Brain pericyte (primary cell): Measurements from ENCODE around the gene NWD2.

Experiments
- DNase-seq: peaks from one replicate; pipeline ENCODE4 v3.0.0-alpha.2; 2012; ENCODE audit warnings: low read depth, low spot score

NWD2 gene

DNA sequence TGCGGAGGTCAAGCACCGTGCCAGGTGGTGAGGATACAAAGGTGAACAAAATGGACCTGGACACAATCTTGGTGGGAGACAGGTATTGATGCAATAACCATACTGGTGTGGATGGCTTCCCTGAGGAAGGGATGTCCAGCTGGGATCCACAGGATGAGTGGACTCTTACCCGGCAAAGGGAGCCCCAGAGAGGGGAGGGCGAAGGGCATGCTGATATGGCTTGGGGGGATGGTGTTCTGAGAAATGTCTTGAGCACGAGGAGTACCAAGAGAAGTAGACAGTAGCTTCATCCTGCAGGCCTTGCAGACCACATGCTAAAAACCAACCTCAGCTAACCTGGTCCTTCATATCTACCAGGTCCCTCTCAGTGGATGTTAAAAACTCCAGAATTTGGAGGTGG is 220.8 kb downstream of the NWD2 start:
- DNase-seq = no peak

DNA sequence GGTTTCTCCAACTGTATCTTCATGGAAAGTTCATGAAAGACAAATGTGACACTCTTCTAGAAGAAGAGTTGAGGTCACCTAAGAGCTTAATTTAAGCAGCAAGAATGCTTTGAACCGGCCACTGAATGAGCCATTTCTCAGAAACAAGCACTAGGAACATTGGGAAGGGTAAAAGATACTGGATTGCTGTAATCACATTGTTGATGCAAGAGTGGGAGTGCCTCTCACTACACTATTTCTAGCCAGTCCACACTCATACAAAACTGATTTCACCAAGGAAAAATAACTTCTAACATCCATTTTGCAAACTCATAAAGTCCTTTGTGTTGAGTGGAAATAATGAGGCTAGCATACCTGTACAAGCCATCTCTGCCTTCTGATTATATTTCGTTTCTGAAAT is 221.3 kb downstream of the NWD2 start:
- no peak for DNase-seq

DNA sequence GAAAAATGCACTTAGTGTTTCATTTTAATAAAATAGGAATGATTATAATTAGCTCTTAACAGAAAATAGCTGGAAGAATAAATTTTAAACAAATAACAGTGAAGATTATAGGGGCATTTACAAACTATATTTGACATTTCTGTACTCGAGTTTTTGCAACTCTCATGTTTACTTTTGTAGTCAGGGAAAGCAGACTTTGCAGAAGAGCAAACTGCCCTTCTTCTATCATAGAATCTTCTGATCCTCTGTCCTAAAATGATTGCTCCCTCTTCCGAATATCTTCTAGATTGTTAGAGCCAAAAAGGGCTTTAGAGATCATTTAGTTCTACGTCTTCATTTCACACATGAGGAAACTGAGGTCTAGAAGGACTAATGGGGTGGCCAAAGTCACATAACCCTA is 222.7 kb downstream of the NWD2 start:
- DNase-seq = no peak

DNA sequence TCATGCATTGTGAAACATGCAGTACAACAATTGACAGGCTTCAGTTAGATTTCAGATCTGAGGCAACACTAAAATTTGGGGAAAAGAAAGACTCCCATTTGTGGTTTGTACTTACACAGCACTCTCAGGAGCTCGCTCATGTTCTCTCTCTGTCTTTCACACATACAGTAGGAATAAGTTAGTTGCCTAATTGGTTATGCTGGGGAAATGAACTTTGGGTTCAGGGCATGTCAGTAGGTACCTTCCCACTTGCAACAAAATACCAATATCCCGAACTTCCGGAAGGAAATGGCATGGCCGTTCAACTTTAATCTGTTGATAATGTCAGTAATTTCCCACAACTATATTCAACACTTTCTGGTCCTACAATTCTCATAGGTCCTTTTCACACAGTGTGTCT is 223.3 kb downstream of the NWD2 start:
- DNase-seq = no peak

DNA sequence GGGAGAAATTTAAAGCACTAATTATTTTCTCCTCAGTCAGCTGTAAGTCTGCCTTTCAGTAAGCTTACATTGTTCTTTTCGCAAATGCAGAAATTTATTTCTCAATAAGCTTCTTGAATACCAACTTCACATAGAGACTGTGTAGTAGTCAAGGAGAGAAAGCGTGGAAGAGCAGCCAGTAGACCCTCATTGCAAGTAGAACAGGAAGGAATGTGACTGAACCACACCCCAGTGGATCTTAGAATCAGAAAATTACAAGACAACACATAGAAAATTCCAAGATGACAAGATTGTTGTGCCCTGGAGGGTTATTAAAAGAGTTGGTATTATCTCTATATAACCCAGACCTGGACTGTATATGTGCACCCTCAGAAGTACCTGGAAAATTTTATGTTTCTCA is 224.7 kb downstream of the NWD2 start:
- no peak for DNase-seq

DNA sequence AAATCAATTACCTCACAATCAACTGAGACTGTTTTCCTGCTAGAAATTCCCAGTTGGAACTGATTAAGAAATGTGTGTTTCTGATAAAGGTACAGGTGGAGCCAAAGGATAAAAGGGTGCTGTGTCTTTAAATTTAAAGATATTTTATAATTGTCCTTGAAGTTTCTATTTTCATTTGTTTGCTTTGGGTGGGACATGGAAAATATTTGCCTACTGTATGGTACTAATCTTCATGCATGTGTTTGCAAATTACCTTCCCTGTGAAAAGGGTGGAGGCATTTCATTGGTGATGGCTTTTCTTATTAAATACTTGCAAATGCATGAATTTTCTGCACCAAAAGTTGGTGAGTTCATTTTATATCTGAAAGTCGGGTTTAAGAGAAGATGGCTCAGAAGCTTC is 225.7 kb downstream of the NWD2 start:
- DNase-seq = no peak

DNA sequence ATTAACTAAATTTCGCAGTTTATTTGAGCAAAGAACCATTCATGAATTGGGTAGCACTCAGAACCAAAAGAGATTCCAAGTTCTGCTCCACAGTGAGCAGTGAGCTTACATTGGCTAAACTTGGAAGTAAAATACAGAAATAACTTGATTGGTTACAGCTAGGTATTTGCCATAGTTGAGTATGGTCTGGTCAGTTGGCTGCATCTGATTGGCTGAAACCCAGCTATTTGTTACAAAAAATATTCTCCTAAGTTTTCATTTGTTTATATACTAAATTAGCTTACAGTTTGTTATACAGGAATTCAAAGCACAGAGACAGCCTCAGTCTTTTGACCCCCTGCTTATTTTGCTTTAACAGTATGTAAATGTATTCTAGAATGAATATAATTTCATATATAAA is 226.6 kb downstream of the NWD2 start:
- DNase-seq = no peak

DNA sequence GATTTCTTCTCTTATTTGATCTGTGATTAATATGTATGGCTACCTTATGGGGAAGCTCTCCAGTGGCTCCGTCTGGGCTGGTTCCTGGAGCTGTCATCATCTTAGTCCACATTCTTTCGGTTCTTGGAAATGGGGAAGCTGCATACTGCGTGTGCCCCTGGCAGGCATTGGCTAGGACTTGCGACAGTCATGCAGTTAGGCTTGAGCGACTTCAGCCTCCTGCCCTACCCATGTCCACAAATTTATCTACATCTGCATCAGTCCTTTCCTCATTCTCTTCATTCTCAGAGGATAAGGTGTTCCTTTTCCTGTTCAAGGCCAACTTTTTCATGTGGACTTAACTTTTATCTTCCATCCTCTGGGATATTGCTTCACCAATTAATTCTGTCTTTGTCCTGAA is 227.4 kb downstream of the NWD2 start:
- DNase-seq = no peak

DNA sequence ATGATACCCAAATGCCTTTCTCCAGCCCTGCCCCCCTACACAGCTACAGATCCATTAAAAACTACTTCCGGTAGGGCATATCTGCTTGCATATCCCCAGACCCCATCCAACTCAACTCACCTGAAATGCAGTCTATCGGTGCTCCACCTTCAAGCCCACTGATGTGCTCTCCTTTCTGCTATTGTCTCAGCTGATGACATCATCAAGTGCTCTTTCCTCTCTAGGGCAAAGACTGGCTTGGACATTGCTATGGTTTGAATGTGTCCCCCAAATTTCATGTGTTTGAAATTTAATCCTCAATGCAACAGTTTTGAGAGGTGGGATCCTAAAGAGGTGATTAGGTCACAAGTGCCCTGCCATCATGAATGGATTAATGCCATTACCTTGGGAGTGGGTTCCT is 229.3 kb downstream of the NWD2 start:
- no peak for DNase-seq

DNA sequence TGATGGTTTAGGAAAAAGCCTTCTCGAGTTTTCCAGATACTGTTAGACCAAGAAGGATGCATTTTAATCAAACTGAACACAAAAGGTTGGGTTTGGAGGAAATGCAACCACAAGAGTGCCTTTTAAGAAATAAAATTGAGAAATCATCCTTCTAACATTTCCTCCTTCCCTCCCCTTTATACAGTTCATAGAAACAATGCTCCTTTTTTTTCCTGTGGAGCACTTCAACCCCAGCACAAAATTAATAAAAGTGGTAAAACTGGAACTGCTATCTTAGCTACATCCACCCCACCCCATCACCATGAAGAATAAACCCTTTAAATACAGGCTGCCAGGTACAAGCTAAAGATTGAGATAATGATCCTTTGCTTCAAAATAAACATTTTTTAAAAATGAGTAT is 230.5 kb downstream of the NWD2 start:
- DNase-seq = no peak

DNA sequence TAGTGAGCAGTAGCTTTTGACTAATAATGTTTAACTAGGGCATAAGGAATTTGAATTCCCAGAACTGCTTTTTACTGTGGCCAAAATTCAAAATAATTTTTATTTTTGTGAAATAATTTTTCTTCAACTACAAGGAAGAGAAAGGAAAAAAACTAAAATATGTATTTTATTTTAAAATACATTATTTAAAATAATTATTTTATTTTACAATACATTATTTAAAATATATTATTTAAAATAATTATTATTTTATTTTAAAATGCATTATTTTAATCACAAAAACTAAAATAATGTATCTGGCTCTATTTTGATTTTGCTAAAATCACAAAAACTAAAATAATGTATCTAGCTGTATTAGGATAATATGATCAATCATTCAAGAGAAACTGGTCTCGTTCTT is 231.2 kb downstream of the NWD2 start:
- no peak for DNase-seq

DNA sequence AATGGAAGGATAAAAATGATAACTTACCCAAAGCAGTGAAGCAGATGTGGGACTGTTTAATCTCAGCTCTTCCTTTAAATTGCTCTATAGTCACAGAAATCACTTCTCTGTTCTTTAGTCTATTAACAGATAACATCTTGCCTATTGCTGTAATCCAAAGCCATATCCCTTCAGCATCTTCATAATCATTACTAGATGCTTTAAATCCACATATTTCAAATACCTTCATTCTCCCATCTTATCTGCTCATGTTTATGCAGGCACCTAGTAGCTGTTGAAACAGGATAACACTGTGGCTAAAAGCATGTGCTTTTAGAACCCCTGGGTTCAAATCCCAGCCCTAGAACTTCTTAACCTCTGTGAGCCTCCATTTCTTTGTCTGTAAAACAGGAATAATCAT is 231.7 kb downstream of the NWD2 start:
- no peak for DNase-seq

DNA sequence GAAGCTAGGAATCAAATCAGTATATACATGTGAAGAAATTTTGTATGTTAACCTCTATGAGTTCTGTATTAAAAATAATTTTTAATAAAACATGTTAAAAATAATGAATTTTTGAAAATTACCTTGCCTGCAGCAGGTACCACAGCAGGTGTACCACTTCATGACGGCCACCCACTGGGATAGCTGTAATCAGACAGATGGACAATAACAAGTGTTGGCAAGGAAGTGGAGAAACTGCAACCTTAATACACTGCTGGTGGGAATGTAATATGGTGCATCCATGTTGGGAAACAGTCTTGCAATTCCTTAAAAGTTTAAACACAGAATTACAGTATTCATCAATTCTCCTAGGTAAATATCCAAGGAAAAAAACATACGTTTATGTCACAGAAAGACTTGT is 232.1 kb downstream of the NWD2 start:
- DNase-seq = no peak

DNA sequence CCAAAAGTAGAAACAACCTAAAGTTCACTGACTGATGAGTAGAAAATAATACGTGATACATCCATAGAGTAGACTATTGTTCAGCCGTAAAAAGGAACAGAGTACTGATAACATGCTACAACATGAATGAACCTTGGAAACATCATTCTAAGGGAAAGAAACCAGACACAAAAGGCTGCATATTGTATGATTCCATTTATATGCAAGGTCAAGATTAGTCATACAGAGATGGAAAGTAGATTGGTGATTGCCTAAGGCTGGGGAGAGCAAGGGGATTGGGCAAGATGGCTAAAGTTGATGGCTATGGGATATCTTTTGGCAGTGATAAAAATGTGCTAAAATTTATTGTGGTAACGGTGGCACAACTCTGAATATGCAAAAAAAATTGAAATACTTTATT is 232.6 kb downstream of the NWD2 start:
- DNase-seq = no peak

DNA sequence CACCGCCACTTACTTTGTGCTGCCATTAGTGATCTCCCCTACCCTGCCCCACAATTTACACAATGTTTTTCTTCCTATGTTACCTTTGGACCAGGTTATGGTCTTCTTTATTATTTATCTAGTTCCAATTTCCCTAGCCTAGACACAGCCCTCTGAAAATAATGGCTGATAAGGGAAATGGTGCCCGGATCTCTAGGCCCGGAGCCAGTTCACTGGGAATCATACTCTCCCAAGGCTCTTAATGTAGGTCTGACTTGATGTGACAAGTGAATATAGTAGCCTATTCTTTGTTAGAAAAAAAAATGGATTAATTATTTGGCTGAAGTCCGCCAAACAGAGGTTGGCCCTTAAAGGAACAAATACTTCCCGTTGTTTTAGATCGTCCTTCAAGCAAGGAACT is 233.6 kb downstream of the NWD2 start:
- no peak for DNase-seq

DNA sequence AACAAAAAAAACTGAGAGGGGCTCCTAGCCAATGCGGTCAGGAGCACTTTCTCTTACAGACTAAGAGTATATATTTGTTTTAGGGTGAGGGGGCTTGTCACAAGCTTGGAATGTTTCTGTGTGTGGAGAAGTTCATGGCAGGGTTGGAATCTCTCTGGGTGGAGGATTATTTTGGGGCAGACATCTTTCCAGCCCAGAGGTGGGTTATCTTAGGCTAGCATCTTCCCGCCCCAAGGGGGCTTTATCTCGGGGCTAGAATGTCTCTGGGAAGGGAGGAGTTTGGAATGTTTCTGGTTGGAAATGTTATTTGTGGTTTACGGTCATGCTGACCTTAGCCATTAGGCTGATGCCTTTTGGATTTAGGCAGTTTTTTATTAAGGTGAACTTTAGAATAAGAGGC is 236.0 kb downstream of the NWD2 start:
- no peak for DNase-seq

DNA sequence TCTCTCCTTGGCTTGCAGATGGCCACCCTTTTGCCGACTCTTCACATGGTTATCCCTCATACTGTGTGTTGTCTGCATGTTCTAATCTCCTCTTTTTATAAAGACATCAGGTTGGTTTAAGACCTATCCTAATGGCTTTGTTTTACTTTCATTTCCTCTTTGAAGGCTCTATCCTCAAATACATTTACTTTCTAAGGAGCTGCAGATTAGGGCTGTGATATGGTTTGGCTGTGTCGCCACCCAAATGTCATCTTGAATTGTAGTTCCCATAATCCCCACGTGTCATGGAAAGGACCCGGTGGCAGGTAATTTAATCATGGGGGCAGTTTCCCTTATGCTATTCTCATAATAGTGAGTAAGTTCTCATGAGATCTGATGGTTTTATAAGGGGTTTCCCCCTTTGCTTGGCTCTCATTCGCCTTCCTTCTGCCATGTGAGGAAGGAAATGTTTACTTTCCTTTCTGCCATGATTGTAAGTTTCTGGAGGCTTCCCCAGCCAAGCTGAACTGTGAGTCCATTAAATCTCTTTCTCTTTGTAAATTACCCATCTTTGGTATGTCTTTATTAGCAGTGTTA is 237.1 kb downstream of the NWD2 start:
- no peak for DNase-seq

DNA sequence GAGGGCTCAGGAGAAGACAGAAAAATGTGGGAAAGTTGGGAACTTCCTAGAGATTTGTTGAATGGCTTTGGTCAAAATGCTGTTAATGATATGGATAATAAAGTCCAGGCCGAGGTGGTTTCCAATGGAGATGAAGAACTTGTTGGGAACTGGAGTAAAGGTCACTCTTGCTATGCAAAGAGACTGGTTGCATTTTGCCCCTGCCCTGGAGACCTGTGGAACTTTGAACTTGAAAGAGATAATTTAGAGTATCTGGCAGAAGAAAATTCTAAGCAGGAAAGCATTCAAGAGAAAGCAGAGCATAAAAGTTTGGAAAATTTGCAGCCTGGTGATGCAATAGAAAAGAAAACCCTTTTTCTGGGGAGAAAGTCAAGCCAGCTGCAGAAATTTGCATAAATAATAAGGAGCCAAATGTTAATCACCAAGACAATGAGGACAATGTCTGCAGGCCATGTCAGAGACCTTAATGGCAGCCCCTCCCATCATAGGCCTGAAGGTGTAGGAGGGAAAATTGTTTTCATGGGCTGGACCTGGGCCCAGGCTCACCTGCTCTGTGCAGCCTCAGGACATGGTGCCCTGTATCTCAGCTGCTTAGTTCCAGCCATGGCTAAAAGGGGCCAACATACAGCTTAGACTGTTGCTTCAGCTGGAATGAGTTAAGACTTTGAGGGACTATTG is 237.8 kb downstream of the NWD2 start:
- DNase-seq = no peak

DNA sequence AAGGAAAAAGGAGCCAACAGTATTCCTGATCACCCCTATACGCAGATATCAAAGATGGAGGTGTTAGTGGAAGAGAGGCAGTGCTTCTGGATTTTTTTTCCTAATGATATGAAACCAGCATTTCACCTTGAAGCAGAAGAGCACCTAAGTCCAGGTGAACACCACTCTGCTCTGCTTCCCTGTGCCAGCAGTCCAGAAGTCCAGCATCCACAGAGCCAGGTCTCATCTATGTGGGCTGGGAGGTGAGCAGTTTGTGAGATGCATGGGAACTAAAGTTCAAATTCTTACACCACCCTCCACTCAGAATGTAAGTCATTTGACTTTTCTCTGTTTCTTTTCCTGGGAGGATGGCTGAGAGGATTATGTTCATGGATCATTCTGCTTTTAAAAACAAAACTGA is 239.1 kb downstream of the NWD2 start:
- DNase-seq = no peak

DNA sequence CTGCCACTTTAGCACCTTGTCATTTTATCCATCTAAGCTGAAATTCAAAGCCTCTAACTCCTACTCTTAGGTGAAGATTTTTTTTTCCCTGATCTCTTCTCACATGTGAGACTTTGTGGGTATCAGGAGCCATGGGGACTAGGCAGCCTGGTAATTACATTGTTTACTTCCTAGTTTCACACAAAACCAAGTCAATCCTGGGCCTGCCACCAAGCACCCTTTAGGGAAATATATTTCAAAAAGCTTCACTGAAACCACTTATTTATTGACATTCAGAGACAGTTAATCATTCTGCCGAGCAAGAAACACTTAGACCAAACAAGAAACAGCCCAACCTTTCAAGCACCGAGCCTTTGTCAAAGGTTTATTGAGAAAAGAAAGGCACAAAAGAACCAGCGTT is 241.6 kb downstream of the NWD2 start:
- DNase-seq = no peak

DNA sequence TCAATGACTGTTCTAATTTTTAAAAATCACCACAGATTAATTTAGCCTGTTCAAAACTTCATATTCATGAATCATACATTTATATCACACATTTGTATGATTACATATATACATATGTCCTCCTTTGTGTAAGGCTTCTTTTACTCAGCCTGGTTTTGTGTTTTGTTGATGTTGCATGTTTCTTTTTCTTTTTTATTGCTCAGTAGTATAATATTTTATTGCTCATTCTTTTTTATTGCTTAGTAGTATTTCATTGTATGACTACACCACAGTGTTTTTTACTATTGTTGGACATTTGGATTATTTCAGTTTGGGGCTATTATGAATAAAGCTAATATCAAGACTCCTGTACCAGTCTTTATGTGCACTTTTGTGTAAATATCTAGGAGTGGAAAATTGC is 243.1 kb downstream of the NWD2 start:
- DNase-seq = no peak

DNA sequence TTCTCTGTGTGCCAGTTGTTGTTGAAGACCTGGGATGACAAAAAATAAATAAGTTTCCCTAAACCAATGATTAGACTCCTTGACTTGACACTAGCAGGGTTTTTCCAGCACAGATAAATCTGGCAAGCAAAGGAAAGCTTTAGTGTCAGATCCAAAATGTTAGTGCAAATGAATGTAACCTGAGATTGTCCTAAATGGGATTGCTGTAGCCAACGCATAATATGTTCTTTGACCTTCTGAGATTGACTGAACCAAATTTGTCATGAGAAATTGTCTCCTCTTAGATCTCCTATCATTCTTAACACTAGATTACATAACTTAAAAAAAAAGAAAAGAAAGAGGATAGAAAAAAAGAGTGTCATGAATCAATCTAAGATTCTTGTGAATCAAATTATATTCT is 245.2 kb downstream of the NWD2 start:
- DNase-seq = no peak

DNA sequence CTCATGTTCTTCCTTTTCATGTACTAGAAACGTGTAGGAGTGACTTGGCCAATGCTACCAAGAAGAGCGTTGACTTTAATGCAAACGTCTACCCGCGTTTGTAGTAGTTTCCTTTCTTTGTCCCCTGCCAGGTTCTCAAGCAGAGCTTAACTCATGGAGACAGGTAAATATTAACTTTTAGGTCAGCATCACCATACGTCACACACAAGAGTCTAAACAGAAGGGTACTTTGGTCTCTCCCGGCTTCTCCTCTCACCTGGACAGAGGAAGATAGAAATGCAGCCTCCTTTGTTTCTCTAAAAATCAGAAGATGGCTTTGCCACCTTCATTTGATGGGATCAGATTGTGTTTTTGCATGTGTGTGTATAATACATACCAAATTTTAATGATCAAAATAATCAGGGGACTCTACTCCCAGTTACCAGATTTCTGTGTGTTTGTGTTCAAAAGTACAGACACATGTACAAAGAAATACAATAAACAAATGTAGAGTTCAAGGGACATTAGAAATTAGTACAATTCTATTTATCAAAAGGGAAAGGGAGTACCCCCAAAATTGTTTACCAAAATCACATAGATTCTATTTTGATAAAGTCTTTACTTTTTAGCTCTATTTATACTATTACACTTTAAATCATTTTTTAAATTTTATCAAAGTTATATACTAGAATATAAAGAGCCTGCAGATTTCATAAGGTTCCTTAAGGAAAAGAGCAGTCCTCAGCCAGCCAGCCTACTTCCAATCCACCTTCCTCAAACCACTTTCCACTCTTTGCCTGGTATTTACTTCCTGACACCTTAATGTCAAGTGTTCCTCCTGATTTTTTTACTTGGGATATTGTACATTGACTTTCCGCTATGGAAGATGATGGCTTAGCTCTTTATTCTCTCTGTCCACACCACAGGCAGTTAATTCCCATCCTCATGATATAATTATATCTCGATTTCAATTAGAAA is 246.1 kb downstream of the NWD2 start:
- no peak for DNase-seq
